Activated CD4-positive, alpha-beta T cell treated with anti-CD3 and anti-CD28 coated beads, Interleukin-2, amount 50 U/mL, for 4 hours (primary cell): Measurements from ENCODE around the gene WTAP.
"Not testable (repeated sequence)": the region's sequence is repeated elsewhere in the genome, so short reads cannot be mapped to it uniquely, and the experiment has no call there.

Experiments
- DNase-seq, 2 experiments: peaks; one replicate each; pipeline ENCODE4 v3.0.0-alpha.2; 2020

WTAP gene

DNA sequence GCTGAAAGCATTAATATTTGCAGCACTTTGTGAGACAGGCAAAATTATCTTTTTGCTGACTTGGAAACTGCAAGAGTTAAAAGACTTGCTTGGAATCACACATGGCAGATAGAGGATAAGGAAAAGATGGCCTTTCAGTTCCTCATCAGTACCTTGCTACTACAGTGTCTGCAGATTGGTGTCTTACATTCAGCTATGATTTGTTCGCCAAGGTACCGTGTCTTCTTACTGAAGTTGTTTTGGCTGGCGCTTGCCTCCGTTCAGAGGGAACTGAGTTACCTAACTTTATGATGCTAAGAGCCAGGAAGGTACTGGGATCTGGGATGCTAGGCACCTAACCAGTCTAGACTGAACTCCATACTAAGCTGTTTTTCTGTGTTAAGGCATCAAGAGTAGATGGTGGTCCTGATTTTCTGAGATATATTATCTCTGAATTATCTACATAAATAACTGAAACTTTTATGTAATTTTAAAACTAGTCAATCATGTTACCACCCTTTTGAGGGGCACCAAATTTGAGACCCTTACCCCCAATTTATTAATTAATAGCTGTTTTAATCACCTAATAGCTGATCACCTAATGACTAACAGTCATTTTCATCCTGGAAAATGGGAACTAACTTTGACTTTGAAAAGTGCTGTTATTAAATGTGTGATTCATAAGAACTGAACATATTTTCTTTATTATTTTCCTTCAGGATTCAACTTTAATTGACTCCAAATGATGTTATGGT is 2.5 kb downstream of the WTAP start:
- no peak for DNase-seq

DNA sequence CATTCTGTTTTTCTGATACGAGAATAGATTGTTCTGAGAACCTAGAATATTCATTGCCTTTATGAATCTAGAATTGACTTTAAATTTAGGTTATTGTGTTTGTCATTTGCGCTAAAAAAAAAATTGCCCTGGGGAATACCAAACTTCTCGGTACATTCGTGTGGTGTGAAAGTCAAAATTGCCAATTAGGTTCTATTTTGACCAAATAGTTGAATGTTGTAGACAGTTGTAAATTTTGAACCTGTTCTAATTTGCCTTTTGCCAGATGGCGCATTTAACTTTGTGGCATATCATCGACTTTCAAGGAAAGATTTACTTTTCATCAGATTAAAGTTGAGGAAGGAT is 3.0 kb downstream of the WTAP start:
- no peak for DNase-seq

DNA sequence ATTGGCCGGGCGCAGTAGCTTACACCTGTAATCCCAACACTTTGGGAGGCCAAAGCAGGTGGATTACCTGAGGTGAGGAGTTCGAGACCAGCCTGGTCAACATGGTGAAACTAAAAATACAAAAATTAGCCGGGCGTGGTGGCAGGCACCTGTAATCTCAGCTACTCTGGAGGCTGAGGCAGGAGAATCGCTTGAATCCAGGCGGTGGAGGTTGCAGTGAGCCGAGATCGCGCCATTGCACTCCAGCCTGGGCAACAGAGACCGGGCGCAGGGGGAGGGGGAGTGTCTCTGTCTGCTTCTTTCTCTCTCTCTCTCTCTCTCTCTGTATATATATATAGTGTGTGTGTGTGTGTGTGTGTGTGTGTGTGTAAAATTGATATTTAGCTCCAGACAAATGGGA is 5.2 kb downstream of the WTAP start:
- not testable (repeated sequence) for DNase-seq

DNA sequence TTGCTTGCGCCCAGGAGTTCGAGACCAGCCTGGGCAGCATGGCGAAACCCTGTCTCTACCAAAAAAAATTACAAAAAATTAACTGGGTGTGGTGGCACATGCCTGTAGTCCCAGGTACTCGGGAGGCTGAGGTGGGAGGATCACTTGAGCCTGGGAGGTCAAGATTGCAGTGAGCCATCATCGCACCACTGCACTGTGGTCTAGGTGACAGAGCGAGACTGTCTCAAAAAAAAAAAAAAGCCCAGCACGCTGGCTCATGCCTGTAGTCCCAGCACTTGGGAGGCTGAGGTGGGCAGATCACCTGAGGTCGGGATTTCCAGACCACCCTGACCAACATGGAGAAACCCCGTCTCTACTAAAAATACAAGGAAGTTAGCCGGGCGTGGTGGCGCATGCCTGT is 6.1 kb downstream of the WTAP start:
- not testable (repeated sequence) for DNase-seq

DNA sequence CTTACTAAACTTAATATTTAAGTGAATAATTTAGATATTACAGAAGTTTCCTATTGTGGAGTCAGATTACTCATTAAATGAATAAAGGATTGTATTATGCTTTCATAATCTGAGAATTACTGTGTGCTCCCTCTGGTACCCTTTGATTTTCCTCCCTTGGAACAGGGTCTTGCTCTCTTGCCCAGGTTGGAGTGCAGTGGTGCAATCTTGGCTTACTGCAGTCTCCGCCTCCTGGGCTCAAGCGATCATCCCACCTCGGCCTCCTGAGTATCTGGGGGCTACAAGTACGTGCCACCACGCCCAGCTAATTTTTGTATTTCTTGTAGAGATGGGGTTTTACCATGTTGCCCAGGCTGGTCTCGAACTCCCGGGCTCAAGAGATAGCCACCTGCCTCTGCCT is 9.6 kb downstream of the WTAP start:
- no peak for DNase-seq

DNA sequence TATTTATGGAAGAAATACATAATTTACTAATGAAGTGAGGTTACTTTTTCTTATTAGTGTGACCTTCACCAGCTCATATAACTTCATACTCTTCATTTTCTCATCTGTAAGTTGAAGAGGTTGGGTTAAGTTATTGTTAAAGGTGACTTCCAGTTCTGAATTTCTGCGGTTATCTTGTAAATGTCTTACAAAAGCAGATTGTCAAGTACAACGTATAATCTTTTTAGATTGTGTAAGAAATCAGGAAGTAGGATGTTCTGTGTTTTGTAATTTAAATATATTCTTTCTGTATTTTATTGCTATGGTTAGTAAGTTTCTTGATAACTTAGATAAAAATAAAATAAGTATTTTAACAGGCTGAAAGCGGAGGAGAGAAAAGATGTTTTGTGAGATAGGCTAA is 12.0 kb downstream of the WTAP start:
- DNase-seq: no peak

DNA sequence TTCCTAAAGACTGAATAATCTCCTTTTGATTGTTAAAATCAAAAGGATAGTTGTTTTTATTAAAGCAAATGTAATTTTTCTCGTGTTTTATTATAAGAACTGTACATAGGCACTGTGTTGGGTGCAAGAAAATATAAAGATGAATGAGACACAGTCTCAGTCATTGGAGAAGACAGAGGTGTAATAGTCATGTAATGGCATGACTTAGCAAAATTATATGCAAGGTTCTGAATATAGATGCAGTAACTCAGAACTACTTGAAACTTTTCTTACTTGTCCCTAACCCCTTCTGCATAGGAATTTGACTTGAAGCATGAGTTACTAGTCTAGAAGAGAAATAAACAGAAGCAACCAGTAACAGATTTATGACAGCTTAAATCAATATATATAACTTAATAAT is 14.9 kb downstream of the WTAP start:
- DNase-seq: no peak

DNA sequence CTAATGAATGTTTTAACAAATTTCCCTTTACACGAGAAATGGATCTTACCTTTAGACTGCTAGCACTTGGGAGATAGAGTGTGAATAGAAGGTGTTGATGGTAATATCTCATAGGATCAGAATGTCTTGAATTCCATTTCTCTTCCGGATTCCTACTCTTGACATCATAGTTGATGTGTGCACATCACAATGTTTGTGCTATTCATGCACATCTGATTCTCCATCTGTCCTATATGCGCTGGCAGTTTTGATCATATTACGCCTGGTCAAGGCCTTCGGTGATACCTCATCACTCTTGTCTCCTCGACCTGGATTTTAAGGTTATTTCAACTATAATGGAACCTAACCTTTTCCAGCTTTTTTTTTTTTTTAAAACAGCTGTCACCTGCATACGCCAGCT is 17.8 kb downstream of the WTAP start:
- DNase-seq: no peak

DNA sequence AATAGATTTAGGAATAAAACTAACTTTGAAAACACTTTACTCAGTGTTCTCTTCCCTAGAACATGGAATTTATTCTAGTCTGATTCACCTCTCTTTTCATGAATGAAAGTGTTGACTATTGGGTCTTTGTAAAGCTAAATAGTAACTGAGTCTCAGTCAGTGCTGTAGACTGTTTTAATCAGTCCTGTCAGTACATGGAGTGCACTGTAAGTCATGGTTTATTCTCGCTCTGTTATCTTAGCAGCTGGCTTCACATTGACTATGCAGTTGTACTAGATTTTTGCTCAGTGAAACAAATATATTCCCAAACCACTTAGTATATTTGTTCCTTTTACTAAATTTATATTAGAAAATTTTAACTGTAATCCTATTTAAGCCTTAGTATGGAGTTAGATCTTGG is 19.5 kb downstream of the WTAP start:
- DNase-seq: no peak

DNA sequence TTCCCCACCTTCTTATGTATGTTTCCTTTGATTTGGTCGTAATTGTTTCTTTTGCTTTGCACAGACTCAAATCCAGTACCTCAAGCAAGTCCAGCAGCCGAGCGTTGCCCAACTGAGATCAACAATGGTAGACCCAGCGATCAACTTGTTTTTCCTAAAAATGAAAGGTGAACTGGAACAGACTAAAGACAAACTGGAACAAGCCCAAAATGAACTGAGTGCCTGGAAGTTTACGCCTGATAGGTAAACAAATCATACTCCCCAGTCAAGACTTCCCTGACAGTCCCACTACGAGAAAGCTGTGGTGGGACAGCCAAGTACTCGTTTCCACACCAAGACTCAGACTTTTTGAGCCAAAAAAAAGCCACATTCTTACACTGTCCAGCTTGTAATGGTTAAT is 20.8 kb downstream of the WTAP start:
- not testable (repeated sequence) for DNase-seq

DNA sequence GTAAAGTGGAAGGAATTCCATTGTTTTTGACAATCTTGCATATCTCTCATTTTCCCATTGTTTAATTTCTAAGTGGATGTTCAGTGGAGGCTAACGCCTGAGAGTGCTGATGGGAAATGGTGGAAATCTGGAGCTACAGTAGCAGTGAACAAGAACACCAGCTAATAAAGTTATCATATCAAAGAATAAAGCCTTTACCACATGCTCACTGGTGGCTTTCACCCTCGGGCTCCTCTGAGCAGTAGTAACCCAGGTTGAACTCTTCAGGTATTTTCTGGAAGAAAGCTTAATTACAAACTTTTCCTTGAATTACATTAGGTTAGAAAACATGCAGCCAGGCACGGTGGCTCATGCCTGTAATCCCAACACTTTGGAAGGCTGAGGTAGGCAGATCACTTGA is 24.1 kb downstream of the WTAP start:
- no peak for DNase-seq

DNA sequence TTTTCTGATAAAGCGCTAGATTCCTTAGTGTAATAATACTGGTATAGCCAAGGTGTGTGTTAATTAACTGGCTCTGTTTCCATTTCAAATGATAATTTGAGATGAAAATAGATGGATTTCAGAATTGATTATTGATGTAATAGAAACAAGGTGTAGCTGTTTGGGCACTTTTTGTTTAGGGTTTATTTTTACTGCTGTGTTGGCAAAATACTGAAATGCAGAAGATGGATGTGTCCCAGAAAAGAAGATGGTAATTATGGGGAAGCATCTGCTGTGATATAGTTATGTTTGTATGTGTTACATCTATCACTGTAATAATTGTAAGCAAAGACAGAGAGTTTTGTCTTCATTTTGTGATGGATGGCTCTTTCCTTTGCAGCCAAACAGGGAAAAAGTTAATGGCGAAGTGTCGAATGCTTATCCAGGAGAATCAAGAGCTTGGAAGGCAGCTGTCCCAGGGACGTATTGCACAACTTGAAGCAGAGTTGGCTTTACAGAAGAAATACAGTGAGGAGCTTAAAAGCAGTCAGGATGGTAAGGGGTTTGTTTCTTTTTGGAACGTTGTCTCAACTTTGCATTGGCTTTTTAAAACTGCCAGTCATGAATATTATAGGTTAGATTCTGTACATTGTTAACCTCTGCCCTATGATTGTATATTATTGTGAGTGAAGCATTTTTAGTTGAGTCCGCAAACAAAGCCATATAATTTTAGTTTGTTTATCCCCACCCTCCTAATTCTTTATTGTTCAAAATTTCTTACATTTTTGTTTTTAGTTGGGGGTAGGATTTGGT is 26.0 kb downstream of the WTAP start:
- DNase-seq: no peak

DNA sequence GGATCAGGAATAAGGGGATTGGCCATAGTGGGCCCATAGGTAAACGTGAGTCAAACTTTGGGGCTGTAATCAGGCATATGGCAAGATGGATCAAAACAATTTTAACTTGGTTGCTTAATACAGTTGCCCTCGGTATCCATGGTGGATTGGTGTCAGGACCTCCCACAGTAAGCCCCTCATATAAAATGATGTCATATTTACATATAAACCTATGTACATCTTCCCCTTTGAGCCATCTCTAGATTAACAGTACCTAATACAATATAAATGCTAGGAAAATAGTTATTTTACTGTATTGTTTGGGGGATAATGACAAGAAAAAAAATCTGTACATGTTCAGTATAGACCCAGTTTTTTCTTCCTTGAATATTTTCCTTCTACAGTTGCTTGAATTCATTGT is 27.1 kb downstream of the WTAP start:
- DNase-seq: no peak

DNA sequence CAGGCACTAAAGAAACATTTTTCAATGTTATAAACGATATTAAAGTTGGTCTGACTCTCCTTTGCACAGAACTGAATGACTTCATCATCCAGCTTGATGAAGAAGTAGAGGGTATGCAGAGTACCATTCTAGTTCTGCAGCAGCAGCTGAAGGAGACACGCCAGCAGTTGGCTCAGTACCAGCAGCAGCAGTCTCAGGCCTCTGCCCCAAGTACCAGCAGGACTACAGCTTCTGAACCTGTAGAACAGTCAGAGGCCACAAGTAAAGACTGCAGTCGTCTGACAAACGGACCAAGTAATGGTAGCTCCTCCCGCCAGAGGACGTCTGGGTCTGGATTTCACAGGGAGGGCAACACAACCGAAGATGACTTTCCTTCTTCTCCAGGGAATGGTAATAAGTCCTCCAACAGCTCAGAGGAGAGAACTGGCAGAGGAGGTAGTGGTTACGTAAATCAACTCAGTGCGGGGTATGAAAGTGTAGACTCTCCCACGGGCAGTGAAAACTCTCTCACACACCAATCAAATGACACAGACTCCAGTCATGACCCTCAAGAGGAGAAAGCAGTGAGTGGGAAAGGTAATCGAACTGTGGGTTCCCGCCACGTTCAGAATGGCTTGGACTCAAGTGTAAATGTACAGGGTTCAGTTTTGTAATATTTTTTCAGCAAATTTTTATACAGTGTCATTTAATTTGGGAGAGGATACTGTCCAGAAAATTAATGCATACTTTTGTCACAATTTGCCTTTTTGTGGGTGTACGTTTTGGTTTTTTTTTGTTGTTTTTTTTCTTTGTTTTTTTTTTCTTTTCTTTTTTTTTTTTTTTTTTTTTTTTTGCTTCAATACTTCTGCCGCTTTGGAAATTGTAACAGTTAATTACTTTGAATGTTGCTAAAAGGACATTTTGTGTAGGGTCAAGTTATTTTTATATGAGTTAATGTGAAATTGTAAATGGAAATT is 27.9 kb downstream of the WTAP start:
- no peak for DNase-seq

DNA sequence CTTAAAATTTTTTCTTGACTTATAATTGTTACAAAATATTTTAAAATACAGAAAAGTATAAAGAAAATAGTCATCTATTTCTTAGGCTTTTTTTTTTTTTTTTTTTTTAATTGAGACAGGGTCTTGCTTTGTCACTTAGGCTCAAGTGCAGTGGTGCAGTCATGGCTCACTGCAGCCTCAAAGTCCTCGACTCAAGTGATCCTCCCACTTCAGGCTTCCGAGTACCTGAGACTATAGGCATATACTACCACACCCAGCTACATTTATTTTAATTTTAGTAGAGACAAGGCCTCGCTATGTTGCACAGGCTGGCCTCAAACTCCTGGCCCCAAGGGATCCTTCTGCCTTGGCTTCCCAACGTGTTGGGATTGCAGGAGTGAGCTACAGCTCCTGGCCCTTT is 29.2 kb downstream of the WTAP start:
- no peak for DNase-seq

DNA sequence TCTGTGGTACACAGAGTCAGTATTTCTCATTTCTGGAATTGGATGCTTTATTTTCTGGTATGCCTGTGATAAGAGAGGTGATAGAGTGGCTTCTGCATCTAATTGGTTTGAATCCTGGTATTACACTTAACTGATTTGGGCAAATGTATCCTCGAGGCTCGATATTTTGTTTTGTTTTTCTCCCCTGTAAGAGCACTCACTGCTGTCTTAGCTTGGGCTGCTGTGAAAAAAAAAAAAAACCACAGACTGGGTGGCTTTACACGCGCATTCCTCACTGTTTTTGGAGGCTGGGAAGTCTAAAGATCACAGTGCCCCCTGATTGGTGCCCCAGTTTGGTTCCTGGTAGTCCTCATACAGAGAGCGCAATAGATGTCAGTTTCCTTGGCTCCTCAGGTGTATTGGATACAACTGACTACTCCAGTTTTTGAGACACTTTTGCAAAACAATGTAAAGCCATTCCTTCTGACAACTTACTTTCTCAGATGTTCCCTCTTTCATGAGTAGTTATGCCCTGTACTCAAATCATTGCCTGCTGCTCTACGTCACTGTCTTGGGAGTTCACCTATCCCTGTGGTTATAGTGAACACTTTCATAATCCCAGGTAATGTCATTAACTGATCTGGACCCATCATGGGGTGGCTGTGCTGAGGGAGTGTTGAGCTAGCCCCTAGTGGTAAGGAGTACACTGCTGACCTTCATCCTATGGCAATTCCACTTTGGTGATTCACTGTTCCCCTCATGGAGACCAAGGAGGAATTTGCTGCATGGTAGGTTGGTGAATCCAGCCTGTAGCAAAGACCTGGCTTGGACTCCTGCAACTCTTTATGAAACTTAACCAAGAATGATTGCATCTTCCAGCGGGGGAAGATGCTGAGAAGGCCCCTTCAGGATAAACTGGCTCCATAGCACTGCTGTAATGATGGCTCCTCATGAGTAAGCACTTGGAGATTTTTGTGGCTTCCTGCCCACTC is 31.0 kb downstream of the WTAP start:
- DNase-seq: no peak

DNA sequence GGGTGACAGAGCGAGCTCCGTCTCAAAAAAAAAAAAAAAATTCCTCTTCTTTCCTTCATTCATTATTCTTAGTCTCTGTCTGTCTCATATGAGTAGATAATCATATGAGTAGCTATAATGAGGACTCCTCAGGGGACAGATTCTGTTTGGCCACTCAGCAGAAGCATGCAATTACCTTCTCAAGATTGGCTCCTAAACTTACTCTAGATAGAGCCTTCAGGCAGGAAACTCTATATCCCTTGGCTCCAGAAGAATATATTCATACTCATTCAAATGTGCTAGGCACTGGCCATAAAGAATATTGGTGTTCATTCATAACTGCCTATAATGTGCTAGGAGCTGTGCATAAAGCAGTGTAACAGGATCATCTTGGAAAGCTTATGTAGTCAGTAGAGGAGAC is 32.3 kb downstream of the WTAP start:
- DNase-seq: no peak

DNA sequence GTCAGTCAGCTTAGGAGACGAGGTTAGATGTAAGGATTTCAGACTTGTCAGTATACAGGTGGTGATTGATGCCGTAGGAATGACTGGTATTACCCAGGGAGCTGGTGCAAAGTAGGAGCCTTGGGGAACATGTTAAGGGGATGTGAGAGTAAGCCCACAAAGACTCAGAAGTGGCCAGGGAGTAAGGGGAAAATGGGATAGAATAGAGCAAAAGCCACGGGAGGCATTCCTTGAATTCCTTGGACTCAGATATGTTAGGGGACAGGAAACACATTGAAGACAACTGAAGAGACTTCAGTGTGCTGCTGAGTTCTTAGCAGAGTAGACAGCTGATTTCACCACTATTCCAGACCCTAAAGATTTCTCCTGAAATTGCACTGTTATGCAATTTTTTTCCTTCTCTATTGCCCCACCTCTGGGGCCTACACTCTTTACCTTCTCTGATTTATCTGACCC is 33.3 kb downstream of the WTAP start:
- no peak for DNase-seq

DNA sequence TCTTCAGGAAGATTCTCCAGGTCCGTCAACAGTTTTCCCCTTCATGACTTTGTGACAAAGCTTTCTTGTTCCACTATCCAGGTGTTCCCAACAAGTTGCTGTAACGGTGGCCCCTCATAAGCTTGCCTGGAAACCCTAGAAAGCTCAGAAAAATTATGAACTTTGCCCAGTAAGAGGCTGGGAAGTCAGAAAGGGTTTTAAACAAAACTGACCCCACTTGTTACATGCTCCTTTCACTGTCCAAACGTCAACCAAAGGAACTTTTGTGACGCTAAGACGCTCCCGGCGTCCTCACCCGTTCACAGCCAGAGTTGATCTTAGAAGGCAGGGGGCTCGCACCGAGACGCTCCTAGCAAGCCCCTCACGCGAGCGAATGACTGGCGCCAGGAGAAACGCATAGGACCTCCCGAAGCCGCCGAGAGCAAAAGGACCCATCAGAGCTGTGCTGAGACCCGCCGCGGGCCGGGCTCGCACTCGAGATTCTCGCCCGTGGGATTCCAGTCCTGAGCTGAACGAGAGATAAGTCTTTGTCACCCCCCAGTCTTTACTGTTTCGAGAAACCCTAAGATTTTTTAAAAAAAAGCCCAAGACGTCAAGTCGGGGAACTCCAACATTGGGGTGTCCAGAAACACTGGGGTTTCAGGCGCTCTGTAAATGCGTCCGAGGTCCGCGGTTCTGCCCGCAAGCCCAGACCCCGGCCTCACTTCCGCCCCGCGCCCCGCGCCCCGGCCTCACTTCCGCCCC is 34.0 kb downstream of the WTAP start:
- peak; percentile 10 to 20 for DNase-seq

DNA sequence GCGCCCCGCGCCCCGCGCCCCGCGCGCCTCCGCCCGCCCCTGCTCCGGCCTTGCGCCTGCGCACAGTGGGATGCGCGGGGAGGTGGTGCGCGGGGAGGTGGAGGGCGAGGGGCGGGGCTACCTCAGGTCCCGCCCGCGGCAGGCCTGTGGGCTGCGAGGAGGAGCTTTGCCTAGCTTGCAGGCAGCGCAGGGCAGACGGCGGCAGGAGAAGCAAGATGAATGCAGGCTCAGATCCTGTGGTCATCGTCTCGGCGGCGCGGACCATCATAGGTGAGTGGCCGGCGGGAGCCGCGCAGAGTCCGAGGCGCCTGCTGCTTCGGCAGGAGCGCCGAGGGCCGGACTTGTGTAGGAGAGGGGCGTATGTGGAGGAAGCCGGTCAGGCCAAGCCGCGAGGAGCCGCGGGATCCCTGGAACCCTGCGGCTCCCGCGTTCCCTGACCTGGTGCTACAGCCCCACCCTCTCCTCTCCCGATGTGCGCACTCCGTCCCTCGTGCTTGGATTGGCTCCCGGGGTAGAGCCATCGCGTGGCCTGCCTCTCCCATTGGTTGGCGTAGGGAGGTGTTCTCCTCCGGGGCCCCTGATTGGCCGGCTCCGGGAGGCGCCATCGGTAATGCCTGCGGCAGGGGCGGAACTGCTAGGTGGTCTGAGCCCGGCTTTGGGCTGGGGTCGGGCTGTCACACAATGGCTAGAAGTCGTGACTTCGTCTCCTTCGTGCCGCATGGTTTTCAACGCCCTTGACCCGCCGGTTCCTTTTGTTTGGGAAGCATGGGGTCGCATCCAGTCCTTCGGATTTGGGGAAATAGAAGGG is 34.8 kb downstream of the WTAP start, which contains the start of gene ACAT2:
Gene ACAT2 (plus strand): TSS at position 173 of the 808 bp plus-strand sequence. CDS start 43 bp downstream, at position 216.
- DNase-seq: peak; percentile 84 to 89
